HepG2 (cell line): ENCODE results near the gene GTF2H3. TPM values are rescaled to one million over a fixed set of nuclear protein-coding genes. Genes with fewer than 3 reads are reported as not detected.

Experiments
- ARID5B ChIP-seq: IDR thresholded peaks from 2 replicates; pipeline ENCODE4 v1.4.0; 2020; ENCODE audit warnings: mild to moderate bottlenecking, missing genetic modification reagents
- CCAR2 ChIP-seq: fragments of 200-400 bp; formaldehyde crosslinking; optimal IDR thresholded peaks from 2 replicates; pipeline ENCODE3; 2018; ENCODE audit warnings: low read depth, mild to moderate bottlenecking, low read length, moderate library complexity
- FOXK1 ChIP-seq: sonication (generic); formaldehyde crosslinking; IDR thresholded peaks from 2 replicates; pipeline ENCODE4 v1.4.0; 2020; ENCODE audit warnings: low read depth, missing genetic modification reagents, borderline replicate concordance
- GATA4 ChIP-seq: sonication (generic); IDR thresholded peaks from 2 replicates; pipeline ENCODE4 v1.6.1; 2016; ENCODE audit warnings: antibody characterized with exemption, low read depth, borderline replicate concordance
- GLI4 ChIP-seq: sonication (generic); formaldehyde crosslinking; IDR thresholded peaks from 2 replicates; pipeline ENCODE4 v1.5.1; 2020; ENCODE audit warnings: missing genetic modification reagents, mild to moderate bottlenecking, moderate library complexity, borderline replicate concordance
- JDP2 ChIP-seq: sonication (generic); formaldehyde crosslinking; IDR thresholded peaks from 2 replicates; pipeline ENCODE4 v1.8.1; 2022; ENCODE audit warnings: missing genetic modification reagents, borderline replicate concordance
- MIER2 ChIP-seq: IDR thresholded peaks from 2 replicates; pipeline ENCODE4 v1.6.1; 2016; ENCODE audit warnings: missing biosample characterization, missing genetic modification reagents
- POGZ ChIP-seq: sonication (generic); formaldehyde crosslinking; IDR thresholded peaks from 2 replicates; pipeline ENCODE4 v1.4.0; 2020; ENCODE audit warnings: mild to moderate bottlenecking, missing genetic modification reagents
- SMAD1 ChIP-seq: sonication (generic); formaldehyde crosslinking; IDR thresholded peaks from 2 replicates; pipeline ENCODE4 v1.4.0; 2020; ENCODE audit warnings: missing genetic modification reagents, low read depth, mild to moderate bottlenecking, borderline replicate concordance
- SP140L ChIP-seq: sonication (generic); formaldehyde crosslinking; IDR thresholded peaks from 2 replicates; pipeline ENCODE4 v1.4.0; 2020; ENCODE audit warnings: missing genetic modification reagents, borderline replicate concordance
- SUZ12 ChIP-seq: fragments of 150-350 bp; IDR thresholded peaks from 2 replicates; pipeline ENCODE4 v1.6.1; 2014; ENCODE audit warnings: low read depth, low read length
- ZNF205 ChIP-seq: IDR thresholded peaks from 2 replicates; pipeline ENCODE4 v1.6.1; 2018; ENCODE audit warnings: missing biosample characterization, missing genetic modification reagents
- ZNF225 ChIP-seq: sonication (generic); formaldehyde crosslinking; IDR thresholded peaks from 2 replicates; pipeline ENCODE4 v1.4.0; 2020; ENCODE audit warnings: mild to moderate bottlenecking, missing genetic modification reagents
- ZNF337 ChIP-seq: sonication (generic); formaldehyde crosslinking; IDR thresholded peaks from 2 replicates; pipeline ENCODE4 v1.5.1; 2020; ENCODE audit warnings: missing genetic modification reagents, low read depth, mild to moderate bottlenecking, borderline replicate concordance
- ZNF597 ChIP-seq: sonication (generic); formaldehyde crosslinking; IDR thresholded peaks from 2 replicates; pipeline ENCODE4 v1.5.0; 2020; ENCODE audit warnings: missing genetic modification reagents
- ZNF781 ChIP-seq: sonication (generic); formaldehyde crosslinking; IDR thresholded peaks from 2 replicates; pipeline ENCODE4 v1.5.1; 2020; ENCODE audit warnings: borderline replicate concordance, mild to moderate bottlenecking, missing genetic modification reagents; ENCODE audit errors: not compliant biosample characterization
- ZNF841 ChIP-seq: sonication (generic); formaldehyde crosslinking; IDR thresholded peaks from 2 replicates; pipeline ENCODE4 v1.8.1; 2023; ENCODE audit warnings: missing genetic modification reagents, borderline replicate concordance
- ZSCAN21 ChIP-seq: sonication (generic); formaldehyde crosslinking; IDR thresholded peaks from 2 replicates; pipeline ENCODE4 v1.8.0; 2022; ENCODE audit warnings: mild to moderate bottlenecking, missing genetic modification reagents, moderate library complexity, borderline replicate concordance
- polyA plus RNA-seq, 8 experiments: library from polyadenylated mRNA; depleted of rRNA in 3 of 8; stranded (reverse) in 7 of 8; unstranded in 1 of 8; fragments of >200 nt; fragmentation: Illumina TruSeq in 4 of 8; extraction: Trizol in 4 of 8; gene quantifications; 2 replicates each; pipeline versions ENCODE4 v1.2.1 to v1.2.3, GENCODE V29; 2011 to 2016; ENCODE audit warnings: low read depth in 4 of 8, missing spikeins in 1 of 8, mixed read lengths in 1 of 8; ENCODE audit not compliant: insufficient read depth in 1 of 8
- total RNA-seq, 5 experiments: library from RNA; depleted of rRNA; stranded (reverse); fragments of >200 nt; fragmentation: Illumina TruSeq; extraction: Trizol; gene quantifications; 2 replicates each; pipeline ENCODE4 v1.2.3, GENCODE V29; 2016; ENCODE audit warnings: low read depth in 1 of 5
- TF ChIP-seq, protein P1 (sequence below): IDR thresholded peaks from 2 replicates; pipeline ENCODE4 v1.6.1; 2016; ENCODE audit warnings: missing compliant biosample characterization, missing genetic modification reagents, borderline replicate concordance
- TF ChIP-seq, protein P2 (sequence below): IDR thresholded peaks from 2 replicates; pipeline ENCODE4 v1.6.1; 2012; ENCODE audit warnings: inconsistent platforms
- TF ChIP-seq, protein P3 (sequence below): sonication (generic); formaldehyde crosslinking; conservative IDR thresholded peaks from 2 replicates; pipeline ENCODE4 v1.4.0; 2020; ENCODE audit warnings: missing genetic modification reagents

The GTF2H3 gene
- total and polyA plus RNA-seq, 2 of the 13 experiments (the other 11 are each of a cell fraction or from before 2014, with no cell fraction given): 35.8 to 58.8 TPM

GRCh38 chr12:123595729-123596128, 37.9 kb upstream of the GTF2H3 start (continued):
- TF ChIP-seq ZNF225 (no peak), ZSCAN21 (CRISPR knock-in tag) (no peak), MIER2 (CRISPR knock-in tag) (no peak), POGZ (no peak), JDP2 (CRISPR knock-in tag) (no peak), SP140L (no peak), ZNF337 (CRISPR knock-in tag) (no peak), ARID5B (CRISPR knock-in tag) (peak; percentile 92), CCAR2 (no peak), SMAD1 (no peak), ZNF597 (CRISPR knock-in tag) (no peak), ZNF205 (CRISPR knock-in tag) (no peak), GATA4 (no peak), FOXK1 (CRISPR knock-in tag) (peak; percentile 65; the same call in 1 of the 2 replicates), ZNF781 (CRISPR knock-in tag) (no peak), ZNF841 (no peak), GLI4 (no peak), SUZ12 (no peak)
- TF ChIP-seq, protein P1, sequence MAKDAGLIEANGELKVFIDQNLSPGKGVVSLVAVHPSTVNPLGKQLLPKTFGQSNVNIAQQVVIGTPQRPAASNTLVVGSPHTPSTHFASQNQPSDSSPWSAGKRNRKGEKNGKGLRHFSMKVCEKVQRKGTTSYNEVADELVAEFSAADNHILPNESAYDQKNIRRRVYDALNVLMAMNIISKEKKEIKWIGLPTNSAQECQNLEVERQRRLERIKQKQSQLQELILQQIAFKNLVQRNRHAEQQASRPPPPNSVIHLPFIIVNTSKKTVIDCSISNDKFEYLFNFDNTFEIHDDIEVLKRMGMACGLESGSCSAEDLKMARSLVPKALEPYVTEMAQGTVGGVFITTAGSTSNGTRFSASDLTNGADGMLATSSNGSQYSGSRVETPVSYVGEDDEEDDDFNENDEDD (CRISPR knock-in tag): no peak
- TF ChIP-seq, protein P2, sequence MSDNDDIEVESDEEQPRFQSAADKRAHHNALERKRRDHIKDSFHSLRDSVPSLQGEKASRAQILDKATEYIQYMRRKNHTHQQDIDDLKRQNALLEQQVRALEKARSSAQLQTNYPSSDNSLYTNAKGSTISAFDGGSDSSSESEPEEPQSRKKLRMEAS: no peak
- TF ChIP-seq, protein P3, sequence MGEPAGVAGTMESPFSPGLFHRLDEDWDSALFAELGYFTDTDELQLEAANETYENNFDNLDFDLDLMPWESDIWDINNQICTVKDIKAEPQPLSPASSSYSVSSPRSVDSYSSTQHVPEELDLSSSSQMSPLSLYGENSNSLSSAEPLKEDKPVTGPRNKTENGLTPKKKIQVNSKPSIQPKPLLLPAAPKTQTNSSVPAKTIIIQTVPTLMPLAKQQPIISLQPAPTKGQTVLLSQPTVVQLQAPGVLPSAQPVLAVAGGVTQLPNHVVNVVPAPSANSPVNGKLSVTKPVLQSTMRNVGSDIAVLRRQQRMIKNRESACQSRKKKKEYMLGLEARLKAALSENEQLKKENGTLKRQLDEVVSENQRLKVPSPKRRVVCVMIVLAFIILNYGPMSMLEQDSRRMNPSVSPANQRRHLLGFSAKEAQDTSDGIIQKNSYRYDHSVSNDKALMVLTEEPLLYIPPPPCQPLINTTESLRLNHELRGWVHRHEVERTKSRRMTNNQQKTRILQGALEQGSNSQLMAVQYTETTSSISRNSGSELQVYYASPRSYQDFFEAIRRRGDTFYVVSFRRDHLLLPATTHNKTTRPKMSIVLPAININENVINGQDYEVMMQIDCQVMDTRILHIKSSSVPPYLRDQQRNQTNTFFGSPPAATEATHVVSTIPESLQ (CRISPR knock-in tag): no peak
